ENCODE data around the gene ACOXL. TPM values are rescaled to one million over a fixed set of nuclear protein-coding genes. Genes with fewer than 3 reads are reported as not detected.

Gene ACOXL
- total RNA-seq, 3 donors from 2014 or later: 0.24 to 0.32 (median 0.30) TPM

DNA sequence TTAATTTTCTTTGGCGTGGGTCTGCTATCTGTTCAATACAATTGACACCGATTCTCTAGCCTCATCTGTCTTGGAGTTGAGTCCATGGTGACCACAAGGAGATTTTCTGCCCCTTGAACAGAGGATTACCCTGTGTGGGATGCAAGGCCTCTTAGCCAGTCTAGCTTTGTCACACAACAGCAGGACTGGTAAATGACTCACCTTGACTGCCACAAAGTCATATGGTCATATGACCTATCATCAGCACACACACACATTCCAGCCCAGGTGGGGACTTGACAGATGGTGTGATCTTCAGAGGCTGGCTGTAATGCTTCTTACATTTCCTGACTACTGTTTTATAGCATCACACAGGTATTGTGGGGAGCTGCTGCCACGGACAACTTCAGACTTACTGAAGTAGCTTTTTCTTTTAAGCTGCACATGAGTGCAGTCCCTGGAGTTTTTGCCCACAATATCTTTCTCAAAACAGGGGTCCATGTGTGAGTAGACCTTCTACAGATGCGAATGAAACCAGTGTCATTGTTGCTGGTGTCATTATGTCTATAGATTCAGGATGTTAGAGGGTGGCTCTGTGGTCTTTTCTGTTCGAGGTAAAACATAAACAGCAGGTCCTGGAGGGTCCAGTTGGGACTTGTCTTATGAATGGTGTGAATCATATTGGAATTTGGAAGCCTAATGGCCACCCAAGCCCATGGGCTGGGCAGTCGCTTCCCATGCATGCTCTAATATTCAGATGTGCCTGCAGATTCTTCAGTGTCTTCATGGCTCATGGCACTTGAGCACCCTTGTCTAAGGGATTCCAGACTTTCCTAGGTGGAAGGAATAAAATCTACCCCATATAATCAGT is 18.6 kb upstream of the ACOXL start:
- ATAC-seq: peak; percentile 62 to 69
- no peaks in the 10 kb centered on the region for H3K36me3 Mint-ChIP-seq (ENCODE audit: insufficient read depth)
- no peaks in the 10 kb centered on the region for H3K4me1 Mint-ChIP-seq (ENCODE audit: low read depth)
- H3K4me3 Mint-ChIP-seq: no peak overlapping the region
- no peaks in the 10 kb centered on the region for H3K9me3 Mint-ChIP-seq
- H3K27me3 Mint-ChIP-seq (ENCODE audit: low read depth): peaks cover 44% of the 10 kb centered on the region
- no peak for DNase-seq

- Mint-ChIP-seq H3K9me3 (no peaks in the 10 kb centered on the region), H3K36me3 (ENCODE audit: insufficient read depth) (no peaks in the 10 kb centered on the region), H3K4me3 (no peak overlapping the region), H3K27me3 (ENCODE audit: low read depth) (peaks cover 42% of the 10 kb centered on the region), H3K4me1 (ENCODE audit: low read depth) (no peaks in the 10 kb centered on the region)
- no peak for DNase-seq
- no peak for ATAC-seq
Measured at GRCh38 chr2:110714452-110715224, 17.7 kb upstream of the ACOXL start.

GRCh38 chr2:110716959-110717645 is 15.3 kb upstream of the ACOXL start:
- no peaks in the 10 kb centered on the region for H3K36me3 Mint-ChIP-seq (ENCODE audit: insufficient read depth)
- H3K9me3 Mint-ChIP-seq: no peaks in the 10 kb centered on the region
- peaks cover 29% of the 10 kb centered on the region for H3K27me3 Mint-ChIP-seq (ENCODE audit: low read depth)

DNA sequence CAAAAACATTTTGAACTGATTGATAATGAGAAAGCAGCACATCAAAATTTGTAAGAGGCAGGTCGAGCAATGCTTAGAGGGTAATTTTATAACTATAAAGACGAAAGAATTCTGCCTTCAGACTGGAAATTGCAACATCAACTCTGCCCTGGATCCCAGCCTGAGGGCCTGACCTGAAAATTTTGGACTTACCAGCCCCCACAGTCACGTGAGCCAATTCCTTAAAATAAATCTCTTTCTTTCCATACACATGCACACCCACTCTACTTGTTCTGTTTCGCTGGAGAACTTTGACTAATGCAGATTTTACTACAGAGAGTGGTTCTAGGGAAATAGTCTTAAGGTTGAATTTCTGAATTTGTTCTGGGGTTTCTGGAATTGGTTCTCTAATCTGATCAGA is 14.6 kb upstream of the ACOXL start:
- DNase-seq: no peak
- Mint-ChIP-seq H3K4me1 (ENCODE audit: low read depth) (no peaks in the 10 kb centered on the region), H3K36me3 (ENCODE audit: insufficient read depth) (no peaks in the 10 kb centered on the region), H3K4me3 (no peak overlapping the region), H3K9me3 (no peaks in the 10 kb centered on the region), H3K27me3 (ENCODE audit: low read depth) (peaks cover 27% of the 10 kb centered on the region)
- no peak for ATAC-seq

More at GRCh38 chr2:110716959-110717645, 15.3 kb upstream of the ACOXL start:
- H3K4me1 Mint-ChIP-seq (ENCODE audit: low read depth): no peaks in the 10 kb centered on the region
- DNase-seq: no peak
- no peak for ATAC-seq
- H3K4me3 Mint-ChIP-seq: no peak overlapping the region

- H3K4me3 Mint-ChIP-seq: no peak overlapping the region
- DNase-seq (no peak), ATAC-seq (no peak)
- no peaks in the 10 kb centered on the region for H3K9me3 Mint-ChIP-seq
- no peaks in the 10 kb centered on the region for H3K4me1 Mint-ChIP-seq (ENCODE audit: low read depth)
- H3K27me3 Mint-ChIP-seq (ENCODE audit: low read depth): peaks cover 21% of the 10 kb centered on the region
- no peaks in the 10 kb centered on the region for H3K36me3 Mint-ChIP-seq (ENCODE audit: insufficient read depth)
Measured at GRCh38 chr2:110718382-110718781, 14.0 kb upstream of the ACOXL start.

- H3K27me3 Mint-ChIP-seq (ENCODE audit: low read depth): peaks cover 19% of the 10 kb centered on the region
- H3K4me3 Mint-ChIP-seq: no peak overlapping the region
- no peaks in the 10 kb centered on the region for H3K9me3 Mint-ChIP-seq
- ATAC-seq (no peak), DNase-seq (no peak)
- no peaks in the 10 kb centered on the region for H3K4me1 Mint-ChIP-seq (ENCODE audit: low read depth)
- no peaks in the 10 kb centered on the region for H3K36me3 Mint-ChIP-seq (ENCODE audit: insufficient read depth)
Measured at GRCh38 chr2:110718990-110719389, 13.4 kb upstream of the ACOXL start.

DNA sequence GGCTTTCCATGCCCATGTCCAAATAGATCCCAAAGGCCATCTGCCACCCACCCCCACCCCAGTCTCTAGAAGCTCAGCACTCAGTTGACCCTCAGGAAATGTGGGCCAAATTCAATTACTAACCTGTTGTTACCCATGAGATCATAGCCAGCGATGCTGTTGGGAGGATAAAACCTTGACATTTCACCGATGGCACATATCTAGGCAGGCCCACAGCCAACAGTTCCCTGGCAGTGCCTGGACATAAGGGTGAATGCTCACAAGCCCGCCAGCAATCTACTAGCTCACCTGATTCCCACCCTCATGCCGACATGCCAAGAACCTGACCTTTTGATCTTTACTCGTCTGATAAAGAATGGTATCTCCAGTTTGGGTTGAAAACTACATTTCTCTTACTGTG is 11.8 kb upstream of the ACOXL start:
- H3K9me3 Mint-ChIP-seq: no peaks in the 10 kb centered on the region
- H3K4me1 Mint-ChIP-seq (ENCODE audit: low read depth): no peaks in the 10 kb centered on the region
- H3K27me3 Mint-ChIP-seq (ENCODE audit: low read depth): peaks cover 11% of the 10 kb centered on the region
- DNase-seq (no peak), ATAC-seq (no peak)
- no peaks in the 10 kb centered on the region for H3K36me3 Mint-ChIP-seq (ENCODE audit: insufficient read depth)
- no peak overlapping the region for H3K4me3 Mint-ChIP-seq

DNA sequence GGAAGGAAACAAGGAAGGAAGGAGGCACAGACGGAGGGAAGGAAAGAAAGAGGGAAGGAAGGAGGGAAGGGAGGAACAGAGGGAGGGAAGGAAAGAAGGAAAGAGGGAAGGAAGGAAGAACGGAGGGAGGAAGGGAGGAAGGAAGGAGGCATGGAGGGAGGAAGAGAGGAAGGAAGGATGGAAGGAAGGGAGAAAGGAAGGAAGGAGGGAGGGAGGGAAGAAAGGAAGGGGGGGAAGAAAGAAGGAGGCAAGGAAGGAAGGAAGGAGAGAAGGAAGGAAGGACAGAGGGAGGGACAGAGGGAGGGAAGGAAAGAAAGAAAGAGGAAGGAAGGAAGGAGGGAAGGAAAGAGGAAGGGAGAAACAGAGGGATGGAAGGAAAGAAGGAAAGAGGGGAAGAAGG is 7.6 kb upstream of the ACOXL start:
- Mint-ChIP-seq H3K9me3 (no peaks in the 10 kb centered on the region), H3K4me1 (ENCODE audit: low read depth) (no peaks in the 10 kb centered on the region), H3K27me3 (ENCODE audit: low read depth) (peaks cover 7% of the 10 kb centered on the region), H3K4me3 (no peak overlapping the region), H3K36me3 (ENCODE audit: insufficient read depth) (no peaks in the 10 kb centered on the region)
- DNase-seq (no peak), ATAC-seq (no peak)

GRCh38 chr2:110725370-110725769 is 7.0 kb upstream of the ACOXL start:
- DNase-seq (no peak), ATAC-seq (no peak)
- Mint-ChIP-seq H3K4me1 (ENCODE audit: low read depth) (no peaks in the 10 kb centered on the region), H3K36me3 (ENCODE audit: insufficient read depth) (no peaks in the 10 kb centered on the region), H3K27me3 (ENCODE audit: low read depth) (peaks cover 7% of the 10 kb centered on the region), H3K4me3 (no peak overlapping the region), H3K9me3 (no peaks in the 10 kb centered on the region)

- ATAC-seq: no peak
- Mint-ChIP-seq H3K4me1 (ENCODE audit: low read depth) (no peaks in the 10 kb centered on the region), H3K9me3 (no peaks in the 10 kb centered on the region), H3K27me3 (ENCODE audit: low read depth) (peaks cover 12% of the 10 kb centered on the region), H3K4me3 (no peak overlapping the region), H3K36me3 (ENCODE audit: insufficient read depth) (no peaks in the 10 kb centered on the region)
- no peak for DNase-seq
Measured at GRCh38 chr2:110725859-110726258, 6.5 kb upstream of the ACOXL start.

DNA sequence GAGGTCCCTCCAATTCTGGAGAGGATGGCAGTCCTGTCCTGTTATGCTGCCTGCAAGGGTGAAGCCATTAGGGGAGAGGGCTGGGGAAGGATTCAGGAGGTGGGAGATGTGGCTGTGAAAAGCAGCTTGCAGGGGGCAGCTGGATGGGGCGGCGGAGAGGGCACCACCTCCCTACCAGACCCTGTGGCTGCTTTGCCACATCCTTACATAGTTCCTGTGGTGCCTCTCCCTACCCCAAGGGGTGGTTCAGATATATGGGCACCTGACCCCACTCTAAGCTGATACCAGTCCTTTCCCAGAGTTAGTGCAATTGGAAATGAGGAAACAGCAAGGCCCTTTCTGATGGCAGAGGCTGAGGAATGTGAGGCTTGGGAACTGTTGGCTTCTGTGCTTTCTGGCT is 6.1 kb upstream of the ACOXL start:
- peaks cover 16% of the 10 kb centered on the region for H3K27me3 Mint-ChIP-seq (ENCODE audit: low read depth)
- H3K4me1 Mint-ChIP-seq (ENCODE audit: low read depth): no peaks in the 10 kb centered on the region
- DNase-seq (no peak), ATAC-seq (no peak)
- no peaks in the 10 kb centered on the region for H3K9me3 Mint-ChIP-seq
- H3K36me3 Mint-ChIP-seq (ENCODE audit: insufficient read depth): no peaks in the 10 kb centered on the region
- H3K4me3 Mint-ChIP-seq: no peak overlapping the region

GRCh38 chr2:110727923-110728322 is 4.5 kb upstream of the ACOXL start:
- ATAC-seq (no peak), DNase-seq (no peak)
- peaks cover 7% of the 10 kb centered on the region for H3K4me1 Mint-ChIP-seq (ENCODE audit: low read depth)
- no peaks in the 10 kb centered on the region for H3K9me3 Mint-ChIP-seq
- H3K27me3 Mint-ChIP-seq (ENCODE audit: low read depth): peaks cover 30% of the 10 kb centered on the region
- no peaks in the 10 kb centered on the region for H3K36me3 Mint-ChIP-seq (ENCODE audit: insufficient read depth)
- no peak overlapping the region for H3K4me3 Mint-ChIP-seq

DNA sequence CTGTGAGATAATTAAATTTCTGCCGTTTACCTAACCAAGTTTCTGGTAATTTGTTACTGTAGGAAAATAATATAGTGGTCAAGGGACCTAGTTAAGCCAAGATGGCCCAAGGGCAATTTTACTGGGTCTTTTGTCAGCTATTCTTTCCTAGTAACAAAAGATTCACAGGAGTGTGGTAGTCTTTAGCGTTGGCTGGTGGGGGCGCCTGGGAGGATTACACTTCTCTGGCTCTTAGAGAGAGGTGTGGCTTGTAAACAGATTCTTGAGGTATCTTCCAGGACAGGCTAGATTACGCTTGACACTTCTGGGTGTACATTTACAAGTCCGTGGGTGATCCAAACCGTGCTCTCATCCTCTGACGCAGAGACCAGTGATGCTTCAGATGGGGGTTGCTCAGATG is 3.3 kb upstream of the ACOXL start:
- peaks cover 17% of the 10 kb centered on the region for H3K4me1 Mint-ChIP-seq (ENCODE audit: low read depth)
- no peak for ATAC-seq
- peaks cover 39% of the 10 kb centered on the region for H3K27me3 Mint-ChIP-seq (ENCODE audit: low read depth)
- DNase-seq: no peak
- H3K4me3 Mint-ChIP-seq: no peak overlapping the region
- H3K36me3 Mint-ChIP-seq (ENCODE audit: insufficient read depth): no peaks in the 10 kb centered on the region
- no peaks in the 10 kb centered on the region for H3K9me3 Mint-ChIP-seq

- Mint-ChIP-seq H3K27me3 (ENCODE audit: low read depth) (peaks cover 55% of the 10 kb centered on the region), H3K9me3 (no peaks in the 10 kb centered on the region), H3K36me3 (ENCODE audit: insufficient read depth) (no peaks in the 10 kb centered on the region), H3K4me1 (ENCODE audit: low read depth) (peaks cover 17% of the 10 kb centered on the region), H3K4me3 (no peak overlapping the region)
- no peak for DNase-seq
- ATAC-seq: no peak
Measured at GRCh38 chr2:110731064-110731463, 1.3 kb upstream of the ACOXL start.

Data from activated T-cell treated with anti-CD3 and anti-CD28 coated beads, Interleukin-2, amount 50 U/mL, for 4 hours (primary cell).